Astrocyte of the hippocampus (primary cell): ENCODE measurements around the gene SH3BP5L.
"Not testable (repeated sequence)": the region's sequence is repeated elsewhere in the genome, so short reads cannot be mapped to it uniquely, and the experiment has no call there.

Experiments used
- DNase-seq: peaks from one replicate; pipeline ENCODE4 v3.0.0; 2011; ENCODE audit warnings: low read depth, low spot score

The SH3BP5L gene

GRCh38 chr1:248810727-248811513, 14.8 kb downstream of the SH3BP5L start:
- DNase-seq = peak; percentile 38

- no peak for DNase-seq
These were observed 15.6 kb downstream of the SH3BP5L start for GRCh38 chr1:248810000-248810726.

- DNase-seq = no peak
These were observed 16.8 kb downstream of the SH3BP5L start for GRCh38 chr1:248808876-248809275.

GRCh38 chr1:248807067-248807737, 18.5 kb downstream of the SH3BP5L start:
- DNase-seq = peak; percentile 49

GRCh38 chr1:248805876-248806275, 19.8 kb downstream of the SH3BP5L start:
- no peak for DNase-seq

- DNase-seq = no peak
These were observed 20.7 kb downstream of the SH3BP5L start for GRCh38 chr1:248804771-248805681.

GRCh38 chr1:248803501-248803900, 22.2 kb downstream of the SH3BP5L start:
- DNase-seq = not testable (repeated sequence)

GRCh38 chr1:248802454-248802853, 23.3 kb downstream of the SH3BP5L start:
- no peak for DNase-seq

- no peak for DNase-seq
These were observed 25.3 kb downstream of the SH3BP5L start for GRCh38 chr1:248800459-248800858.

- no peak for DNase-seq
These were observed 26.9 kb downstream of the SH3BP5L start for GRCh38 chr1:248798791-248799190.

GRCh38 chr1:248794663-248795062, 31.1 kb downstream of the SH3BP5L start:
- DNase-seq = not testable (repeated sequence)

- no peak for DNase-seq
These were observed 32.1 kb downstream of the SH3BP5L start for GRCh38 chr1:248793592-248793991.

GRCh38 chr1:248792342-248792741, 33.4 kb downstream of the SH3BP5L start:
- DNase-seq = no peak

GRCh38 chr1:248791010-248791409, 34.7 kb downstream of the SH3BP5L start:
- DNase-seq = no peak

GRCh38 chr1:248790456-248790855, 35.3 kb downstream of the SH3BP5L start:
- DNase-seq = no peak

GRCh38 chr1:248789337-248789736, 36.4 kb downstream of the SH3BP5L start:
- DNase-seq = not testable (repeated sequence)

GRCh38 chr1:248788327-248788726, 37.4 kb downstream of the SH3BP5L start:
- DNase-seq = no peak

GRCh38 chr1:248787430-248787829, 38.3 kb downstream of the SH3BP5L start:
- DNase-seq = no peak

GRCh38 chr1:248786156-248786555, 39.6 kb downstream of the SH3BP5L start:
- no peak for DNase-seq

- DNase-seq = no peak
These were observed 42.3 kb downstream of the SH3BP5L start for GRCh38 chr1:248783367-248783766.

GRCh38 chr1:248782416-248783141, 43.1 kb downstream of the SH3BP5L start:
- DNase-seq = no peak
